GM12878 (cell line): ENCODE data around the gene SCYGR6. TPM values are rescaled to one million over a fixed set of nuclear protein-coding genes. Genes with fewer than 3 reads are reported as not detected.

ENCODE experiments used
- ATAC-seq: fragments of 200-7000 bp; cut with Tn5 transposase; 3 replicates; pipeline ENCODE4 v1.9.1; 2020; ENCODE audit warnings: mild to moderate bottlenecking, moderate library complexity
- BruUV-seq: library from RNA; stranded (reverse); fragments of 400-500 nt; replicated peaks from 2 replicates; lab custom pipeline; 2021; lab: Mats Ljungman, UMichigan
- CTCF ChIA-PET: fragments of 300-600 bp; sonication (Branson Sonifier 250); formaldehyde crosslinking; extraction: SDS; loops from one replicate; lab custom pipeline; 2021; ENCODE audit warnings: inconsistent platforms; lab: Yijun Ruan, JAX
- POLR2A ChIA-PET: fragments of 350-600 bp; formaldehyde crosslinking; extraction: SDS; loops from one replicate; lab custom pipeline; 2021; ENCODE audit warnings: inconsistent platforms; lab: Charles Lee
- RAD21 ChIA-PET: fragments of 300-600 bp; sonication (Branson Sonifier 250); formaldehyde crosslinking; loops from one replicate; lab custom pipeline; 2023; ENCODE audit warnings: antibody characterized with exemption; ENCODE audit not compliant: unreplicated experiment; lab: Charles Lee
- SMC1A ChIA-PET: fragments of 300-600 bp; sonication (Branson Sonifier 250); formaldehyde crosslinking; loops from one replicate; lab custom pipeline; 2023; ENCODE audit not compliant: unreplicated experiment, uncharacterized antibody; lab: Charles Lee
- DNase-seq: peaks from one replicate; pipeline ENCODE4 v3.0.0-alpha.2; 2011; ENCODE audit warnings: low read depth, low spot score
- FAIRE-seq: peaks from 3 replicates; lab custom pipeline; 2011; peaks lifted over from hg19 to GRCh38; lab: Jason Lieb, UNC
- H2AFZ ChIP-seq: 2 replicates; pipeline ENCODE4 v1.6.0; 2011; ENCODE audit warnings: low read depth, low read length, control low read depth; ENCODE audit not compliant: control insufficient read depth
- H3K27ac ChIP-seq: 2 replicates; pipeline ENCODE4 v1.5.1; 2011; ENCODE audit warnings: control low read depth; ENCODE audit not compliant: control insufficient read depth, insufficient read depth
- H3K27me3 ChIP-seq, 2 experiments: replicated peaks in 1 of 2; 2 replicates each; pipeline versions ENCODE4 v1.6.0 to v1.6.1; 2011; ENCODE audit warnings: low read length in 1 of 2; ENCODE audit not compliant: control insufficient read depth in 2 of 2, insufficient read depth in 2 of 2
- H3K36me3 ChIP-seq, 2 experiments: 2 replicates each; pipeline ENCODE4 v1.5.1; 2011; ENCODE audit warnings: low read length in 1 of 2; ENCODE audit not compliant: control insufficient read depth in 2 of 2, insufficient read depth in 2 of 2
- H3K4me1 ChIP-seq: 2 replicates; pipeline ENCODE4 v1.6.1; 2011; ENCODE audit warnings: mild to moderate bottlenecking, low read length, moderate library complexity, mixed read lengths; ENCODE audit not compliant: control insufficient read depth, insufficient read depth
- H3K4me2 ChIP-seq: 2 replicates; pipeline ENCODE4 v1.6.0; 2011; ENCODE audit warnings: control low read depth; ENCODE audit not compliant: control insufficient read depth, insufficient read depth
- H3K4me3 ChIP-seq: fragments of 200-600 bp; sonication (generic); 2 replicates; pipeline ENCODE4 v1.5.1; 2016
- H3K79me2 ChIP-seq: 2 replicates; pipeline ENCODE4 v1.6.0; 2011; ENCODE audit warnings: low read length; ENCODE audit not compliant: control insufficient read depth, insufficient read depth
- H3K9ac ChIP-seq: 2 replicates; pipeline ENCODE4 v1.8.0; 2011; ENCODE audit warnings: low read length, control low read depth, mixed read lengths; ENCODE audit not compliant: control insufficient read depth, insufficient read depth
- H3K9me3 ChIP-seq: replicated peaks from 3 replicates; pipeline ENCODE4 v1.5.1; 2011; ENCODE audit warnings: mild to moderate bottlenecking, low read length; ENCODE audit not compliant: control insufficient read depth, insufficient read depth
- H4K20me1 ChIP-seq: 2 replicates; pipeline ENCODE4 v1.6.0; 2011; ENCODE audit not compliant: control insufficient read depth, insufficient read depth
- BRCA1 ChIP-seq: IDR thresholded peaks from 2 replicates; pipeline ENCODE4 v1.6.1; 2011; ENCODE audit warnings: low read depth, low read length, improper control_type of control experiment
- CEBPB ChIP-seq, 2 experiments: fragments of 150-350 bp in 1 of 2; IDR thresholded peaks; 2 replicates each; pipeline ENCODE4 v1.6.1; 2012 to 2014; ENCODE audit warnings: low read depth in 2 of 2, low read length in 2 of 2, borderline replicate concordance in 1 of 2, inconsistent platforms in 1 of 2
- CHD2 ChIP-seq: IDR thresholded peaks from 2 replicates; pipeline ENCODE4 v1.6.1; 2011; ENCODE audit warnings: low read depth, low read length, improper control_type of control experiment, borderline replicate concordance
- DPF2 ChIP-seq: fragments of 450-650 bp; IDR thresholded peaks from 2 replicates; pipeline ENCODE4 v1.6.1; 2017; ENCODE audit warnings: mild to moderate bottlenecking
- FOXK2 ChIP-seq: fragments of 450-650 bp; IDR thresholded peaks from 2 replicates; pipeline ENCODE4 v1.6.1; 2017; ENCODE audit warnings: mild to moderate bottlenecking, moderate library complexity
- IKZF1 ChIP-seq: fragments of 450-650 bp; conservative IDR thresholded peaks from 2 replicates; pipeline ENCODE4 v1.6.1; 2017; ENCODE audit warnings: antibody characterized with exemption, mild to moderate bottlenecking
- NR2C1 ChIP-seq: fragments of 450-650 bp; IDR thresholded peaks from 2 replicates; pipeline ENCODE4 v1.6.1; 2017; ENCODE audit warnings: antibody characterized with exemption, mild to moderate bottlenecking, moderate library complexity
- POLR2AphosphoS5 ChIP-seq: IDR thresholded peaks from 2 replicates; pipeline ENCODE4 v1.6.1; 2011; ENCODE audit warnings: mild to moderate bottlenecking, low read length, inconsistent platforms
- SP1 ChIP-seq: IDR thresholded peaks from one replicate; pipeline ENCODE4 v1.6.1; 2011; ENCODE audit warnings: low read depth, low read length
- TCF12 ChIP-seq: IDR thresholded peaks from 2 replicates; pipeline ENCODE4 v1.6.1; 2011; ENCODE audit warnings: low read depth, mild to moderate bottlenecking, low read length
- WRNIP1 ChIP-seq: IDR thresholded peaks from 2 replicates; pipeline ENCODE4 v1.6.1; 2011; ENCODE audit warnings: low read depth, low read length, improper control_type of control experiment, borderline replicate concordance
- YBX1 ChIP-seq: fragments of 450-650 bp; IDR thresholded peaks from 2 replicates; pipeline ENCODE4 v1.6.1; 2016; ENCODE audit warnings: antibody characterized with exemption
- ZBED1 ChIP-seq: IDR thresholded peaks from 2 replicates; pipeline ENCODE4 v1.6.1; 2016; ENCODE audit warnings: borderline replicate concordance
- ZNF217 ChIP-seq: fragments of 450-650 bp; IDR thresholded peaks from 2 replicates; pipeline ENCODE4 v1.6.1; 2017; ENCODE audit warnings: antibody characterized with exemption, mild to moderate bottlenecking
- WGBS: methylation state at CpG from one replicate; pipeline ENCODE4 v1.1.6; 2016; ENCODE audit warnings: low lambda C conversion rate; ENCODE audit not compliant: insufficient replicate concordance, insufficient coverage; ENCODE audit errors: missing lambda C conversion rate; 5-methylcytosine and 5-hydroxymethylcytosine counted together
- in situ Hi-C: fragments of 300-500 bp; cut with MboI; formaldehyde crosslinking; loops from 9 replicates; pipeline ENCODE4 v1.14.3; 2018; ENCODE audit warnings: mixed read lengths
- intact Hi-C: fragments of 100-400 bp; cut with micrococcal nuclease; formaldehyde crosslinking; loops from one replicate; pipeline ENCODE4 v1.14.2; 2022; ENCODE audit not compliant: unreplicated experiment
- polyA plus RNA-seq, 11 experiments: library from polyadenylated mRNA; depleted of rRNA in 4 of 11; unstranded in 6 of 11; stranded (reverse) in 5 of 11; fragments of >200 nt; fragmentation: Nextera tagmentation in 4 of 11; fragmentation: Illumina TruSeq in 1 of 11; extraction: Ambion mirVana in 4 of 11; extraction: Trizol in 1 of 11; gene quantifications; 1 replicate in 1 of 11; 2 replicates in 10 of 11; pipeline versions ENCODE4 v1.2.1 to v1.2.3, GENCODE V29; 2011 to 2016; ENCODE audit warnings: inconsistent platforms in 2 of 11, missing spikeins in 2 of 11, low read depth in 1 of 11
- total RNA-seq, 4 experiments: library from RNA; depleted of rRNA in 3 of 4; stranded (reverse); fragments of >200 nt in 3 of 4; fragmentation: Illumina TruSeq in 1 of 4; extraction: Trizol in 1 of 4; gene quantifications; 2 replicates each; pipeline versions ENCODE4 v1.2.1 to v1.2.3, GENCODE V29; 2013 to 2021
- TF ChIP-seq, protein P1 (sequence below): fragments of 450-650 bp; conservative IDR thresholded peaks from 2 replicates; pipeline ENCODE4 v1.6.1; 2017; ENCODE audit warnings: mild to moderate bottlenecking, moderate library complexity

SCYGR6 gene
- total and polyA plus RNA-seq, 10 of the 15 experiments (the other 5 are each of a cell fraction or from before 2014, with no cell fraction given): not detected

DNA sequence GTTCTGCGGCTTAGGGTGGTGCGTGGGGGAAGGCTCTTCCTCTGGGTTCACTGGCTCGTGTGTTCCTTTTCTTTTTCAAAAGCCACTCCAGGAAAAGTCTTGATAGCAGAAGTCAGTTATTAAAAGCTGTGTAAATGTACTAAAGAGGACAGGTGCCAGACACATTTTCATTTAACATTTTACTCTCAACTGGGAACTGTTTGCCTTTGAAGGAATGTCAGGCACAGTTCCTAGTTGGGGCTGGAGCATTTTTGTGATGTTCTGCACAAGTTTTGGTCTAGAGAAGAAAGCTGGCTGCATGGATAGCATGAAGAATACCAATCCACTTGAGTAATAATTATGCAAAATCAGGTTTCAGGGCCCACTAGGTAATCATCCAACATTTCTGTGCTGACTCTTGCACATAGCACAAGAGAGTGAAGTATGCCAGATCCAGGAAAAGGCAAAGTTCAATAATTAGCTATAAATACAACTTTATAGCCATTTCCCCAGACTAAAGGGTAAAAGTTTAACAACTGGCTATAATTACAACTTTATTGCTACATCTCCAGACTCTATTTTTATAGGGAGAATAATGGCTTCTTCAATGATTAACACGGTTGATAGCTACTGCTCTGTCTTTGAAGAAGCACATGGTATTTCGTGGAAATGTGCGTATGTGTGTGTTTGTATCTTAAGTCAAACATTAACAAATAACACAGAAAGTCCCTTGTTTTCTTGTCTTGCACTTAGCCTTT is 37.4 kb upstream of the SCYGR6 start:
- no peaks in the 10 kb centered on the region for H3K9me3 ChIP-seq
- H4K20me1 ChIP-seq: no peaks in the 10 kb centered on the region
- no peak overlapping the region for H2AFZ ChIP-seq
- no peaks in the 10 kb centered on the region for H3K36me3 ChIP-seq
- ChIA-PET CTCF (interaction anchor here (0.8 to 2.7 kb wide), 4 partner anchors 12 to 356 kb away, joined by 3 to 7 read pairs (median 5); no protein-coding TSS in a partner anchor), RAD21 (interaction anchor here (0.8 to 1.1 kb wide), 3 partner anchors 12 to 632 kb away, joined by 3 to 5 read pairs (median 4); no protein-coding TSS in a partner anchor), POLR2A (no interaction called here), SMC1A (interaction anchor here (0.6 to 1.3 kb wide), 6 partner anchors 10 to 631 kb away, joined by 3 read pairs; no protein-coding TSS in a partner anchor)
- WGBS: 69% methylated on average over 6 of the region's 6 CpGs
- intact Hi-C loops: no loop called here
- H3K4me3 ChIP-seq: no peak overlapping the region
- no peaks in the 10 kb centered on the region for H3K4me1 ChIP-seq
- H3K79me2 ChIP-seq: no peaks in the 10 kb centered on the region
- BruUV-seq: no TSS peak
- ATAC-seq (no peak), FAIRE-seq (no peak), DNase-seq (no peak)
- H3K4me2 ChIP-seq: no peak overlapping the region
- in situ Hi-C loops: loop anchor here (10.0 kb wide), 2 partner anchors 357 to 627 kb away; no protein-coding TSS in a partner anchor
- TF ChIP-seq WRNIP1 (no peak), BRCA1 (no peak)
- H3K9ac ChIP-seq: no peak overlapping the region
- no peak overlapping the region for H3K27ac ChIP-seq
- H3K27me3 ChIP-seq: no peaks in the 10 kb centered on the region

DNA sequence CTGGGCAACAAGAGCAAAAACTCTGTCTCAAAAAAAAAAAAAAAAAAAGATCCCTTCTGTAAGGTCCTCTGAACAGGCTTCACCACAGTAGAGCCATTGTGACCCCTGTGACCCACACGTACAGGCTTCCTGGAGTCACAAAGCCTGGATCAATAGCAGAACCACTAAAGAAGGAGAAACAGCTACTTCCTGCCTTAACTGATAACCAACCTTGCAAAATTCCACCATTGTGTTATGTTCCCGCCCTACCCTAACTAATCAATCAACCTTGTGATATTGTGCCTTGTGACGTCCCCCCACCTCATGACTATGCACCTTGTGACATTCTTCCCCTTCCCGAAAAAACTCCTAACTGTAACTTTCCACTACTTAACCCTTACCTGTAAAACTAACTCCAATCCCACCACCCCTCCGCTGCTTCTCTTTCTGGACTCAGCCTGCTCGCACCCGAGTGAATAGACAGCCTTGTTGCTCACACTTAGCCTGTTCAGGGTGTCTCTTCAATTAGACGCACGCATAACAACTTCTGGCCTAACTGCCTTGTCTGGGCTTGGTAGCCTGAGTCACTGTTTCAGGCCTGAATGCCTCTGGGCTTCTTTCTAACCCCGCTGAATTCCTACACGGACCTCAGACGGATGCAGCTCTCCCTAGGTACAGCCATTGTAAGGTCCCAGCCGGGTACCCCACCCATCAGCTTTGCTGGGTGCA is 35.0 kb upstream of the SCYGR6 start:
- no peak overlapping the region for H2AFZ ChIP-seq
- CTCF ChIA-PET: interaction anchor here (1.0 to 1.6 kb wide), 3 partner anchors 19 to 280 kb away, joined by 3 to 4 read pairs (median 3); no protein-coding TSS in a partner anchor
- no peak for FAIRE-seq
- TF ChIP-seq ZNF217 (no peak), IKZF1 (no peak), CEBPB (IDR thresholded peaks at IDR 0.05; ENCODE audit: borderline replicate concordance in 1 of 2, low read depth in 2 of 2, low read length in 2 of 2) (no peak), NR2C1 (no peak), POLR2AphosphoS5 (no peak), SP1 (no peak), FOXK2 (no peak), CHD2 (no peak), TCF12 (no peak), ZBED1 (no peak), DPF2 (no peak), YBX1 (no peak)
- TF ChIP-seq, protein P1, sequence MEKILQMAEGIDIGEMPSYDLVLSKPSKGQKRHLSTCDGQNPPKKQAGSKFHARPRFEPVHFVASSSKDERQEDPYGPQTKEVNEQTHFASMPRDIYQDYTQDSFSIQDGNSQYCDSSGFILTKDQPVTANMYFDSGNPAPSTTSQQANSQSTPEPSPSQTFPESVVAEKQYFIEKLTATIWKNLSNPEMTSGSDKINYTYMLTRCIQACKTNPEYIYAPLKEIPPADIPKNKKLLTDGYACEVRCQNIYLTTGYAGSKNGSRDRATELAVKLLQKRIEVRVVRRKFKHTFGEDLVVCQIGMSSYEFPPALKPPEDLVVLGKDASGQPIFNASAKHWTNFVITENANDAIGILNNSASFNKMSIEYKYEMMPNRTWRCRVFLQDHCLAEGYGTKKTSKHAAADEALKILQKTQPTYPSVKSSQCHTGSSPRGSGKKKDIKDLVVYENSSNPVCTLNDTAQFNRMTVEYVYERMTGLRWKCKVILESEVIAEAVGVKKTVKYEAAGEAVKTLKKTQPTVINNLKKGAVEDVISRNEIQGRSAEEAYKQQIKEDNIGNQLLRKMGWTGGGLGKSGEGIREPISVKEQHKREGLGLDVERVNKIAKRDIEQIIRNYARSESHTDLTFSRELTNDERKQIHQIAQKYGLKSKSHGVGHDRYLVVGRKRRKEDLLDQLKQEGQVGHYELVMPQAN: no peak

More for the DNA sequence above, 35.0 kb upstream of the SCYGR6 start:
- Histone ChIP-seq H3K27ac (no peak overlapping the region), H3K4me2 (no peak overlapping the region), H3K4me1 (no peaks in the 10 kb centered on the region), H3K9me3 (no peaks in the 10 kb centered on the region), H3K79me2 (no peaks in the 10 kb centered on the region), H3K36me3 (no peaks in the 10 kb centered on the region), H3K9ac (no peak overlapping the region), H3K4me3 (no peak overlapping the region), H4K20me1 (no peaks in the 10 kb centered on the region), H3K27me3 (no peaks in the 10 kb centered on the region)
- in situ Hi-C loops (loop anchor here (10.0 kb wide), 2 partner anchors 355 to 625 kb away; no protein-coding TSS in a partner anchor), intact Hi-C loops (no loop called here)
- no peak for ATAC-seq
- DNase-seq: no peak
- no TSS peak for BruUV-seq
- SMC1A ChIA-PET: interaction anchor here (1.5 kb wide), 1 partner anchor 23 kb away, joined by 3 read pairs; no protein-coding TSS in a partner anchor
- WGBS: 43% methylated on average over 13 of the region's 13 CpGs
- RAD21 ChIA-PET: interaction anchor here (0.7 to 1.6 kb wide), 2 partner anchors 11 to 402 kb away, joined by 3 to 4 read pairs; no protein-coding TSS in a partner anchor
- POLR2A ChIA-PET: no interaction called here
